ENCODE results near the gene RFX1.

Gene RFX1

GRCh38 chr19:13996928-13997630, 9.0 kb downstream of the RFX1 start:
- TF ChIP-seq CTCF (IDR thresholded peaks at IDR 0.05), result no peak
- no peaks in the 10 kb centered on the region for H3K27me3 ChIP-seq
- H3K27ac ChIP-seq, result no peak overlapping the region
- no peaks in the 10 kb centered on the region for H3K9me3 ChIP-seq
- no peak overlapping the region for H3K4me3 ChIP-seq (ENCODE audit: low read depth in 1 of 2, low read length in 1 of 2)
- H3K36me3 ChIP-seq, result peaks cover 31% of the 10 kb centered on the region
- H3K4me1 ChIP-seq (ENCODE audit: control insufficient read depth in 1 of 2, insufficient read depth in 1 of 2, low read depth in 1 of 2, low read length in 1 of 2), result no peaks in the 10 kb centered on the region

- H3K36me3 ChIP-seq, result peaks cover 41% of the 10 kb centered on the region
- H3K4me1 ChIP-seq (ENCODE audit: control insufficient read depth in 1 of 2, insufficient read depth in 1 of 2, low read depth in 1 of 2, low read length in 1 of 2), result no peaks in the 10 kb centered on the region
- H3K27me3 ChIP-seq, result no peaks in the 10 kb centered on the region
- TF ChIP-seq CTCF (IDR thresholded peaks at IDR 0.05), result no peak
- no peaks in the 10 kb centered on the region for H3K9me3 ChIP-seq
- H3K27ac ChIP-seq, result no peak overlapping the region
- no peak overlapping the region for H3K4me3 ChIP-seq (ENCODE audit: low read depth in 1 of 2, low read length in 1 of 2)
Measured at GRCh38 chr19:13995878-13996765, 10.0 kb downstream of the RFX1 start.

- TF ChIP-seq CTCF (IDR thresholded peaks at IDR 0.05), result no peak
- Histone ChIP-seq H3K27me3 (no peaks in the 10 kb centered on the region), H3K27ac (no peak overlapping the region), H3K4me1 (ENCODE audit: control insufficient read depth in 1 of 2, insufficient read depth in 1 of 2, low read depth in 1 of 2, low read length in 1 of 2) (no peaks in the 10 kb centered on the region), H3K36me3 (peaks cover 49% of the 10 kb centered on the region), H3K4me3 (ENCODE audit: low read depth in 1 of 2, low read length in 1 of 2) (no peak overlapping the region), H3K9me3 (no peaks in the 10 kb centered on the region)
Measured at GRCh38 chr19:13995017-13995728, 10.9 kb downstream of the RFX1 start.

- Histone ChIP-seq H3K36me3 (peaks cover 60% of the 10 kb centered on the region), H3K9me3 (no peaks in the 10 kb centered on the region), H3K4me1 (ENCODE audit: control insufficient read depth in 1 of 2, insufficient read depth in 1 of 2, low read depth in 1 of 2, low read length in 1 of 2) (no peaks in the 10 kb centered on the region), H3K4me3 (ENCODE audit: low read depth in 1 of 2, low read length in 1 of 2) (no peak overlapping the region), H3K27me3 (no peaks in the 10 kb centered on the region), H3K27ac (no peak overlapping the region)
- no peak for TF ChIP-seq CTCF (IDR thresholded peaks at IDR 0.05)
Measured at GRCh38 chr19:13993590-13994300, 12.4 kb downstream of the RFX1 start.

- TF ChIP-seq CTCF (IDR thresholded peaks at IDR 0.05), result no peak
- H3K36me3 ChIP-seq, result peaks cover 50% of the 10 kb centered on the region
- H3K4me3 ChIP-seq (ENCODE audit: low read depth in 1 of 2, low read length in 1 of 2), result no peak overlapping the region
- H3K27ac ChIP-seq, result no peak overlapping the region
- peaks cover 12 to 14% of the 10 kb centered on the region in 2 experiments for H3K4me1 ChIP-seq (ENCODE audit: control insufficient read depth in 1 of 2, insufficient read depth in 1 of 2, low read depth in 1 of 2, low read length in 1 of 2)
- no peaks in the 10 kb centered on the region for H3K9me3 ChIP-seq
- H3K27me3 ChIP-seq, result no peaks in the 10 kb centered on the region
Measured at GRCh38 chr19:13992025-13992424, 14.1 kb downstream of the RFX1 start.
